Activated naive CD8-positive, alpha-beta T cell treated with anti-CD3 and anti-CD28 coated beads, Interleukin-2, amount 10 ng/mL, durations not matched to agents 7 days and 5 days (primary cell): Measurements from ENCODE around the gene RUVBL2. TPM values are rescaled to one million over a fixed set of nuclear protein-coding genes. Genes with fewer than 3 reads are reported as not detected.

ENCODE experiments used
- ATAC-seq: fragments of 150-1000 bp; cut with Tn5 transposase; one replicate; pipeline ENCODE4 v1.10.0; 2021; ENCODE audit warnings: low read depth, moderate library complexity
- POLR2A ChIA-PET: fragments of 350-600 bp; sonication (Branson Sonifier 250); formaldehyde crosslinking; loops from one replicate; lab custom pipeline; 2021; ENCODE audit warnings: antibody characterized with exemption; lab: Charles Lee
- DNase-seq: peaks from one replicate; pipeline ENCODE4 v3.0.0; 2021
- H3K27ac Mint-ChIP-seq: one replicate; pipeline ENCODE4 v1.8.0; 2022; ENCODE audit warnings: mild to moderate bottlenecking, mixed read lengths
- H3K27me3 Mint-ChIP-seq: one replicate; pipeline ENCODE4 v1.8.0; 2022; ENCODE audit warnings: mild to moderate bottlenecking, moderate library complexity, mixed read lengths
- H3K36me3 Mint-ChIP-seq: one replicate; pipeline ENCODE4 v1.8.0; 2021; ENCODE audit warnings: mild to moderate bottlenecking, mixed read lengths
- H3K4me1 Mint-ChIP-seq: one replicate; pipeline ENCODE4 v1.8.0; 2021; ENCODE audit warnings: mixed read lengths
- H3K4me3 Mint-ChIP-seq: one replicate; pipeline ENCODE4 v1.8.0; 2022; ENCODE audit warnings: mild to moderate bottlenecking, moderate library complexity, mixed read lengths
- H3K9me3 Mint-ChIP-seq: one replicate; pipeline ENCODE4 v1.8.0; 2021; ENCODE audit warnings: mixed read lengths
- total RNA-seq, 2 experiments: library from RNA; stranded (reverse); gene quantifications; one replicate each; pipeline ENCODE4 v1.2.3, GENCODE V29; 2021

The RUVBL2 gene
- total RNA-seq, result 10 to 100 TPM; 71.3 to 76.1 TPM

GRCh38 chr19:48993175-48994034, at the start of gene RUVBL2, which contains the start of gene GYS1:
Gene RUVBL2, plus strand, starts transcription at chr19:48993887. Its CDS starts 25 bp downstream, at chr19:48993912.
Gene GYS1, minus strand, starts transcription at chr19:48993309. Its CDS starts 197 bp downstream, at chr19:48993112.
- H3K27me3 Mint-ChIP-seq, result no peaks in the 10 kb centered on the region
- ATAC-seq (peak; percentile 90), DNase-seq (peak; percentile 99)
- H3K27ac Mint-ChIP-seq, result peak within 1 kb of the TSS; percentile 98
- H3K4me3 Mint-ChIP-seq, result peak within 1 kb of the TSS; percentile 92
- POLR2A ChIA-PET, result interaction anchor here (0.6 to 2.8 kb wide), 27 partner anchors 10 to 647 kb away, joined by 3 to 21 read pairs (median 5); partner anchors contain the start of genes BAX, BCAT2, CA11 and CD37
- peaks cover 12% of the 10 kb centered on the region for H3K36me3 Mint-ChIP-seq
- no peaks in the 10 kb centered on the region for H3K9me3 Mint-ChIP-seq
- peaks cover 27% of the 10 kb centered on the region for H3K4me1 Mint-ChIP-seq

GRCh38 chr19:48945415-48945814, 48.3 kb upstream of the RUVBL2 start:
- H3K36me3 Mint-ChIP-seq, result peaks cover 3% of the 10 kb centered on the region
- H3K27me3 Mint-ChIP-seq, result peaks cover 4% of the 10 kb centered on the region
- peaks cover 11% of the 10 kb centered on the region for H3K9me3 Mint-ChIP-seq
- H3K27ac Mint-ChIP-seq, result no peak overlapping the region
- POLR2A ChIA-PET, result no interaction called here
- no peaks in the 10 kb centered on the region for H3K4me1 Mint-ChIP-seq
- DNase-seq (no peak), ATAC-seq (no peak)
- H3K4me3 Mint-ChIP-seq, result no peak overlapping the region

DNA sequence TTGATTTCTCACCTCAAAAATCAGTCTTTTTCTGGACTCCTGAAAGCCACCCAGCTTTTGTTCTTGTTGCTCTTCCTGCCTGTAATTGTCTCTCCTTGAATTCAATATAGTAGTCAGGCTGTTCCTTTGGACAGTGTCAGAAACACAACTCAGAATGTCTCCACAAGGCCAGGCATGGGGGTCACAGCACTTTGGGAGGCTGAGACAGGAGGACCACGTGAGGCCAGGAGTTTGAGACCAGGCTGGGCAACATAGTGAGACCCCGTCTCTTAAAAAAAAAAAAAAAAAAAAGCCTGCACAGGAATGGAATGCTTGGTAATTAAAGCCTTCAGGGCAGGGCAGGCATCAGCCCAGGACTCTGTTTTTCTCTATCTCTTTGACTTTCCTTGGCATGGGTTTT, 47.9 kb upstream of the RUVBL2 start:
- ATAC-seq (no peak), DNase-seq (no peak)
- Mint-ChIP-seq H3K9me3 (peaks cover 11% of the 10 kb centered on the region), H3K4me1 (no peaks in the 10 kb centered on the region), H3K27me3 (peaks cover 4% of the 10 kb centered on the region), H3K27ac (no peak overlapping the region), H3K4me3 (no peak overlapping the region), H3K36me3 (peaks cover 2% of the 10 kb centered on the region)
- POLR2A ChIA-PET, result no interaction called here

GRCh38 chr19:48946463-48947257, 47.0 kb upstream of the RUVBL2 start:
- DNase-seq, result no peak
- peaks cover 4% of the 10 kb centered on the region for H3K27me3 Mint-ChIP-seq
- H3K27ac Mint-ChIP-seq, result no peak overlapping the region
- ATAC-seq, result no peak
- no peaks in the 10 kb centered on the region for H3K4me1 Mint-ChIP-seq
- H3K9me3 Mint-ChIP-seq, result peaks cover 8% of the 10 kb centered on the region
- H3K4me3 Mint-ChIP-seq, result no peak overlapping the region
- peaks cover 2% of the 10 kb centered on the region for H3K36me3 Mint-ChIP-seq
- POLR2A ChIA-PET, result no interaction called here

- H3K4me3 Mint-ChIP-seq, result no peak overlapping the region
- no peak overlapping the region for H3K27ac Mint-ChIP-seq
- no peak for ATAC-seq
- H3K9me3 Mint-ChIP-seq, result peaks cover 8% of the 10 kb centered on the region
- H3K36me3 Mint-ChIP-seq, result peaks cover 2% of the 10 kb centered on the region
- POLR2A ChIA-PET, result no interaction called here
- peaks cover 4% of the 10 kb centered on the region for H3K27me3 Mint-ChIP-seq
- no peak for DNase-seq
- no peaks in the 10 kb centered on the region for H3K4me1 Mint-ChIP-seq
These were observed 46.5 kb upstream of the RUVBL2 start for GRCh38 chr19:48947258-48947542.

DNA sequence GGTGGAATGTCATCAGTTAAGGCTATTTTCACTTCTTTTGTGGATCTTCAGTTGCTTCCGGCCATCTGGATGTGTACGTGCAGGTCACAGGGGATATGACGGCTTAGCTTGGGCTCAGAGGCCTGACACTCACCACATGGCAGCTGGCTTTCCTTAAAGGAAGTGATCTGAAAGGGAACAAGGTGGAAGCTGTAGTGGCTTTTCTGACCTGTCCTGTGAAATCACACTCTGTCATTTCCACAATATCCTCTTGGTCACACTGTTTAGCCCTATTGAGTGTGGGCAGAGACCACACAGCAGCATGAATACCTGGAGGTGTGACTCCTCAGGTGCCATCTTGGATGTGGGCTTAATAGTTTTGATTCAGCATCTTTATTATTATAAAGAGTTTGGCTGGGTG, 43.5 kb upstream of the RUVBL2 start:
- H3K27ac Mint-ChIP-seq, result no peak overlapping the region
- H3K27me3 Mint-ChIP-seq, result peaks cover 3% of the 10 kb centered on the region
- H3K9me3 Mint-ChIP-seq, result peaks cover 8% of the 10 kb centered on the region
- H3K36me3 Mint-ChIP-seq, result peaks cover under 1% of the 10 kb centered on the region
- POLR2A ChIA-PET, result interaction anchor here (1.4 kb wide), 1 partner anchor 78 kb away, joined by 5 read pairs; the partner anchor contains the start of gene PPP1R15A
- H3K4me1 Mint-ChIP-seq, result peaks cover 3% of the 10 kb centered on the region
- H3K4me3 Mint-ChIP-seq, result no peak overlapping the region
- DNase-seq (no peak), ATAC-seq (no peak)

DNA sequence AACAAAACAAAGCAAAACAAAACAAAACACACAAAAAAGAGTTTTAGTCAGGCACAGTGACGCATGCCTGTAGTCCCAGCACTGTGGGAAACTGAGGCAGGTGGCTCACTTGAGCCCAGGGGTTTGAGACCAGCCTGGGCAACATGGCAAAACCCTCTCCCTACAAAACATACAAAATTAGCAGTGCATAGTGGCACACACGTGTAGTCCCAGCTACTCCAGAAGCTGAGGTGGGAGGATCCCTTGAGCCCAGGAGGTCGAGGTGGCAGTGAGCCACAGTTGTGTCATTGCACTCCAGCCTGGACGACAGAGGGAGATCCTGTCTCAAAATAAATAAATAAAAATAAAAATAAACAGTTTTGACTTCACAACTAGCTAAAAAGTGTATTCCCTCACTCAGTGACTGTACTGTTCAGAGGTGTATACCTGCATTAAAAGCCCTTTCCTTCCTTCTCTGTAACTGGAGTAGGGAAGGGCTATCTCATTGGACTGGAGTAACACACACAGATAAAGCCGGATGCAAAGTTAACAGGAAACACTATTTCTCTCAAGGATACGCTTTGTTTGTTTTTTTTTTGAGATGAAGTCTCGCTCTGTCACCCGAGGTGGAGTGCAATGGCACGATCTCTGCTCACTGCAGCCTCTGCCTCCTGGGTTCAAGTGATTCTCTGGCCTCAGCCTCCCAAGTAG, 42.7 kb upstream of the RUVBL2 start:
- no peak for ATAC-seq
- Mint-ChIP-seq H3K9me3 (peaks cover 8% of the 10 kb centered on the region), H3K27ac (no peak overlapping the region), H3K4me1 (peaks cover 8% of the 10 kb centered on the region), H3K36me3 (peaks cover 8% of the 10 kb centered on the region), H3K27me3 (peaks cover 3% of the 10 kb centered on the region), H3K4me3 (no peak overlapping the region)
- POLR2A ChIA-PET, result interaction anchor here (0.6 kb wide), 1 partner anchor 67 kb away, joined by 3 read pairs; no protein-coding TSS in a partner anchor
- DNase-seq, result no peak

GRCh38 chr19:48953141-48953540, 40.5 kb upstream of the RUVBL2 start:
- peaks cover 24% of the 10 kb centered on the region for H3K36me3 Mint-ChIP-seq
- H3K27me3 Mint-ChIP-seq, result peaks cover 3% of the 10 kb centered on the region
- peaks cover 6% of the 10 kb centered on the region for H3K9me3 Mint-ChIP-seq
- DNase-seq (no peak), ATAC-seq (no peak)
- peaks cover 22% of the 10 kb centered on the region for H3K4me1 Mint-ChIP-seq
- POLR2A ChIA-PET, result interaction anchor here (1.0 to 2.1 kb wide), 6 partner anchors 9 to 81 kb away, joined by 3 to 12 read pairs (median 7); partner anchors contain the start of genes PPP1R15A and RUVBL2
- H3K4me3 Mint-ChIP-seq, result no peak overlapping the region
- no peak overlapping the region for H3K27ac Mint-ChIP-seq

DNA sequence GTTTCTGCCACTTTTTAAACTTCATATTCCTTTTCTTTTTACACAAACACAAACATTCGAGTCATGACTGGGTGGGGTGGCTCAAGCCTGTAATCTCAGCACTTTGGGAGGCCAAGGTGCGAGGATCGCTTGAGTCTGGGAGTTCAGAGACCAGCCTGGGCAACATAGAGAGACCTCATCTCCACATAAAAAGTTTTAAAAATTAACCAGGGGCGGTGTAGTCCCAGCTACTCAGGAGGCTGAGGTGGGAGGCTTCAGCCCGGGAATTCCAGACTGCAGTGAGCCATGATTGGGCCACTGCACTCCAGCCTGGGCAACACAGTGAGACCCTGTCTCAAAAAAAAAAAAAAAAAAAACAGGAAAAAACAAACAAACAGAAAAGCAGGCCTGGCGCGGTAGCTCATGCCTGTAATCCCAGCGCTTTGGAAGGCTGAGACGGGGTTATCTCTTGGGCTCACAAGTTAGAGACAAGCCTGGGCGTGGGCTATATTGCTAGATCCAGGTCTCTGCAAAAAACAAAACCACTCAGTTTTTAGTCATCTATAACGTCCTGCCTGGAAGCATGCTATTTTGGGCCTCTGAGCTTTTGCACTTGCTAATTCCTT, 39.6 kb upstream of the RUVBL2 start:
- POLR2A ChIA-PET, result interaction anchor here (0.6 to 2.1 kb wide), 12 partner anchors 8 to 413 kb away, joined by 3 to 12 read pairs (median 6); partner anchors contain the start of genes DHDH, NUCB1, PPP1R15A and RUVBL2
- DNase-seq (no peak), ATAC-seq (no peak)
- Mint-ChIP-seq H3K4me1 (peaks cover 27% of the 10 kb centered on the region), H3K36me3 (peaks cover 31% of the 10 kb centered on the region), H3K27ac (peak overlapping the region; percentile 86), H3K4me3 (peak overlapping the region; percentile 85), H3K27me3 (peaks cover 3% of the 10 kb centered on the region), H3K9me3 (no peaks in the 10 kb centered on the region)

DNA sequence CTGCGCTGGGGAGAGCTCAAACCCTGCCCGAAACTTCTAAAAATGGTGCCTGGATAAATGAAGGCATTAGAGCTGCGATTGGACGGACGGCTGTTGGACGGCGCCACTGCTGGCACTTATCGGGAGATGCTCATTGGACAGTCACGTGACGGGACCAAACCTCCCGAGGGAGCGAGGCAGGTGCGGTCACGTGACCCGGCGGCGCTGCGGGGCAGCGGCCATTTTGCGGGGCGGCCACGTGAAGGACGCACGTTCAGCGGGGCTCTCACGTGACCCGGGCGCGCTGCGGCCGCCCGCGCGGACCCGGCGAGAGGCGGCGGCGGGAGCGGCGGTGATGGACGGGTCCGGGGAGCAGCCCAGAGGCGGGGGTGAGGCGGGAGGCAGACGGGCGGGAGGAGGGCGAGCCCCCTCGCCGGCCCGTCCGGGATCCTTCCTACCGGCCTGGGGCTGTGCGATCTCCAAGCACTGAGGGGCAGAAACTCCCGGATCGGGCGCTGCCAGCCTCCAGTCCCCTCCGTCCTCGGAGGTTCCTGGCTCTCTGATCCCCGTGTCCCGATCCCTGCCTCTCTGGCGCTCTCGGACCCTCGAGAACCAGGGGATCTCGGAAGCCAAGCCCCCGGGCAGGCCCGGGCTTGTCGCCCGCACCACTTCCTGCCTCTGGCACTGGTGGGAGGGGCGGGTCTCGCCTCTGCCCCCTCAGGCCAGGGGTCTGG, 38.9 kb upstream of the RUVBL2 start, which contains the start of gene BAX:
Gene BAX (plus strand): TSS at position 281 of the 713 bp plus-strand sequence. CDS start 54 bp downstream, at position 335.
- peaks cover 28% of the 10 kb centered on the region for H3K4me1 Mint-ChIP-seq
- peaks cover 34% of the 10 kb centered on the region for H3K36me3 Mint-ChIP-seq
- ATAC-seq (peak; percentile 85), DNase-seq (peak; percentile 94)
- H3K27ac Mint-ChIP-seq, result peak within 1 kb of the TSS; percentile 94
- peak within 1 kb of the TSS; percentile 96 for H3K4me3 Mint-ChIP-seq
- POLR2A ChIA-PET, result interaction anchor here (0.6 to 2.1 kb wide), 14 partner anchors 8 to 412 kb away, joined by 3 to 12 read pairs (median 5); partner anchors contain the start of genes DHDH, NUCB1, PPP1R15A and RUVBL2
- no peaks in the 10 kb centered on the region for H3K9me3 Mint-ChIP-seq
- H3K27me3 Mint-ChIP-seq, result peaks cover 1% of the 10 kb centered on the region

DNA sequence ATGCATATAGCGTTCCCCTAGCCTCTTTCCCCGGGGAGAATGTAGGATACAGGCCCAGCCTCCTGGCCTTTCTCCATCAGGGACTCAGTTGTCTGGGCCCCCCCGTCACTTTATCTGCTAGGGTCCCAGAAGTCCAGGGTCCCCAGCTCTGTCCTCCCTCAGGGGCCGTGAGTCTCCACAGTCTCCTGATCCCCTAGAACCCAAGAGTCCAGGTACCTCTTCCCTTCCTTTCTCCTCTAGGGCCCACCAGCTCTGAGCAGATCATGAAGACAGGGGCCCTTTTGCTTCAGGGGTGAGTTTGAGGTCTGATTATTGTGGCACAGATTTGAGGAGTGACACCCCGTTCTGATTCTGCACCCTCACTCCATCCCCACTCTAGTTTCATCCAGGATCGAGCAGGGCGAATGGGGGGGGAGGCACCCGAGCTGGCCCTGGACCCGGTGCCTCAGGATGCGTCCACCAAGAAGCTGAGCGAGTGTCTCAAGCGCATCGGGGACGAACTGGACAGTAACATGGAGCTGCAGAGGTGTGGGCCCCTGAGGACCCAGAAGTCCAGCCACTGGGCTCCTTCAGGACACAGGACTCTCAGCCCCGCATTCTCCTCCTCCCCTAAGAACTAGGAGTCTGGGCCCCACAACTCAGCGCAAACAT, 38.3 kb upstream of the RUVBL2 start:
- peak overlapping the region; percentile 94 for H3K27ac Mint-ChIP-seq
- H3K4me1 Mint-ChIP-seq, result peaks cover 28% of the 10 kb centered on the region
- no peaks in the 10 kb centered on the region for H3K9me3 Mint-ChIP-seq
- POLR2A ChIA-PET, result interaction anchor here (0.9 to 1.9 kb wide), 6 partner anchors 9 to 84 kb away, joined by 3 to 9 read pairs (median 4); partner anchors contain the start of gene NUCB1
- no peak for DNase-seq
- no peaks in the 10 kb centered on the region for H3K27me3 Mint-ChIP-seq
- ATAC-seq, result no peak
- H3K4me3 Mint-ChIP-seq, result peak overlapping the region; percentile 96
- peaks cover 34% of the 10 kb centered on the region for H3K36me3 Mint-ChIP-seq
